ENCODE results near the gene NFKB2.

Gene NFKB2

GRCh38 chr10:102409604-102410428 lies 14.3 kb downstream of the NFKB2 start:
- no peak for DNase-seq

GRCh38 chr10:102410429-102411073 lies 15.0 kb downstream of the NFKB2 start:
- DNase-seq: no peak

- no peak for DNase-seq
These were observed 16.1 kb downstream of the NFKB2 start for GRCh38 chr10:102411341-102412255.

- DNase-seq: no peak
These were observed 16.8 kb downstream of the NFKB2 start for GRCh38 chr10:102412293-102412692.

GRCh38 chr10:102413053-102413705 lies 17.7 kb downstream of the NFKB2 start:
- DNase-seq: no peak

- DNase-seq: no peak
These were observed 18.5 kb downstream of the NFKB2 start for GRCh38 chr10:102413806-102414561.

GRCh38 chr10:102414749-102415148 lies 19.2 kb downstream of the NFKB2 start:
- DNase-seq: no peak

- no peak for DNase-seq
These were observed 20.8 kb downstream of the NFKB2 start for GRCh38 chr10:102416283-102416682.

- DNase-seq: no peak
These were observed 21.2 kb downstream of the NFKB2 start for GRCh38 chr10:102416695-102417094.

- DNase-seq: no peak
These were observed 23.2 kb downstream of the NFKB2 start, which contains the start of gene PSD for GRCh38 chr10:102418622-102419268. PSD (minus strand) TSS chr10:102418785; CDS start chr10:102417038, 1,747 bp downstream.

GRCh38 chr10:102419269-102420180 lies 24.0 kb downstream of the NFKB2 start:
- no peak for DNase-seq

- DNase-seq: no peak
These were observed 24.7 kb downstream of the NFKB2 start for GRCh38 chr10:102420181-102420713.

- peak; percentile 90 for DNase-seq
These were observed 25.4 kb downstream of the NFKB2 start, which contains the start of gene FBXL15 for GRCh38 chr10:102420714-102421506. FBXL15 (plus strand) TSS chr10:102420836; CDS start chr10:102421130, 294 bp downstream.

- no peak for DNase-seq
These were observed 25.9 kb downstream of the NFKB2 start for GRCh38 chr10:102421507-102421756.

GRCh38 chr10:102421757-102422512 lies 26.4 kb downstream of the NFKB2 start:
- no peak for DNase-seq

- DNase-seq: no peak
These were observed 27.1 kb downstream of the NFKB2 start for GRCh38 chr10:102422545-102423129.

GRCh38 chr10:102423372-102423968 lies 28.0 kb downstream of the NFKB2 start:
- no peak for DNase-seq

- no peak for DNase-seq
These were observed 28.6 kb downstream of the NFKB2 start for GRCh38 chr10:102424145-102424544.
